WTC11 (cell line): ENCODE measurements around the gene PPP4R3B. TPM values are rescaled to one million over a fixed set of nuclear protein-coding genes. Genes with fewer than 3 reads are reported as not detected.

ENCODE experiments used
- ATAC-seq: fragments of 200-7000 bp; cut with Tn5 transposase; 2 replicates; pipeline ENCODE4 v1.10.0; 2021; ENCODE audit warnings: mild to moderate bottlenecking, moderate library complexity
- CTCF ChIA-PET: fragments of 300-600 bp; sonication (Branson Sonifier 250); formaldehyde crosslinking; loops from one replicate; lab custom pipeline; 2021; ENCODE audit warnings: antibody characterized with exemption; lab: Charles Lee
- POLR2A ChIA-PET: fragments of 350-600 bp; sonication (Branson Sonifier 250); formaldehyde crosslinking; loops from one replicate; lab custom pipeline; 2021; ENCODE audit warnings: antibody characterized with exemption; lab: Charles Lee
- DNase-seq: peaks from one replicate; pipeline ENCODE4 v3.0.0; 2021; ENCODE audit warnings: low spot score
- H3K27ac Mint-ChIP-seq: 2 replicates; pipeline ENCODE4 v1.8.0; 2021; ENCODE audit warnings: mixed read lengths
- H3K27me3 Mint-ChIP-seq: 2 replicates; pipeline ENCODE4 v1.8.0; 2021; ENCODE audit warnings: low read depth, mild to moderate bottlenecking, moderate library complexity, mixed read lengths
- H3K36me3 Mint-ChIP-seq: 2 replicates; pipeline ENCODE4 v1.8.0; 2021; ENCODE audit warnings: mixed read lengths
- H3K4me1 Mint-ChIP-seq: 2 replicates; pipeline ENCODE4 v1.8.0; 2022; ENCODE audit warnings: mixed read lengths
- H3K4me3 Mint-ChIP-seq: 2 replicates; pipeline ENCODE4 v1.8.0; 2021; ENCODE audit warnings: mild to moderate bottlenecking, moderate library complexity, mixed read lengths
- H3K9me3 Mint-ChIP-seq: 2 replicates; pipeline ENCODE4 v1.8.0; 2021; ENCODE audit warnings: mixed read lengths
- ATF6 ChIP-seq: sonication (generic); formaldehyde crosslinking; IDR thresholded peaks from 2 replicates; pipeline ENCODE4 v1.8.1; 2023; ENCODE audit warnings: mild to moderate bottlenecking, missing genetic modification reagents
- CTCF ChIP-seq: fragments of 200-600 bp; IDR thresholded peaks from 2 replicates; pipeline ENCODE4 v1.8.0; 2022; ENCODE audit warnings: antibody characterized with exemption
- E2F4 ChIP-seq: sonication (generic); formaldehyde crosslinking; IDR thresholded peaks from 2 replicates; pipeline ENCODE4 v1.8.1; 2022; ENCODE audit warnings: low read depth, mild to moderate bottlenecking, moderate library complexity, missing genetic modification reagents, borderline replicate concordance
- ELF4 ChIP-seq: sonication (generic); formaldehyde crosslinking; IDR thresholded peaks from 2 replicates; pipeline ENCODE4 v1.8.1; 2022; ENCODE audit warnings: low read depth, mild to moderate bottlenecking, moderate library complexity, missing genetic modification reagents
- GTF2I ChIP-seq: fragments of 250-450 bp; sonication (Bioruptor Pico); conservative IDR thresholded peaks from 2 replicates; pipeline ENCODE4 v1.4.0; 2021; ENCODE audit warnings: mild to moderate bottlenecking
- JUN ChIP-seq: sonication (generic); formaldehyde crosslinking; IDR thresholded peaks from 2 replicates; pipeline ENCODE4 v1.8.0; 2023; ENCODE audit warnings: mild to moderate bottlenecking, missing genetic modification reagents
- KAT7 ChIP-seq: sonication (generic); formaldehyde crosslinking; IDR thresholded peaks from 2 replicates; pipeline ENCODE4 v1.8.1; 2023; ENCODE audit warnings: missing genetic modification reagents, mild to moderate bottlenecking, borderline replicate concordance
- NR2C2 ChIP-seq: sonication (generic); formaldehyde crosslinking; IDR thresholded peaks from 2 replicates; pipeline ENCODE4 v1.8.0; 2022; ENCODE audit warnings: mild to moderate bottlenecking, missing genetic modification reagents
- PRDM15 ChIP-seq: sonication (generic); formaldehyde crosslinking; IDR thresholded peaks from 2 replicates; pipeline ENCODE4 v1.8.0; 2022; ENCODE audit warnings: missing genetic modification reagents
- PRRX2 ChIP-seq: fragments of 250-450 bp; sonication (Bioruptor Pico); IDR thresholded peaks from 2 replicates; pipeline ENCODE4 v1.8.0; 2021; ENCODE audit warnings: mild to moderate bottlenecking
- RELA ChIP-seq: sonication (generic); formaldehyde crosslinking; IDR thresholded peaks from 2 replicates; pipeline ENCODE4 v1.8.1; 2022; ENCODE audit warnings: missing genetic modification reagents, mild to moderate bottlenecking, borderline replicate concordance
- SMAD3 ChIP-seq: sonication (generic); formaldehyde crosslinking; IDR thresholded peaks from 2 replicates; pipeline ENCODE4 v1.8.0; 2022; ENCODE audit warnings: missing genetic modification reagents, mild to moderate bottlenecking, borderline replicate concordance
- STAT6 ChIP-seq: sonication (generic); formaldehyde crosslinking; conservative IDR thresholded peaks from 2 replicates; pipeline ENCODE4 v1.8.1; 2023; ENCODE audit warnings: mild to moderate bottlenecking, low read depth, missing genetic modification reagents, moderate library complexity
- TCF7 ChIP-seq: sonication (generic); formaldehyde crosslinking; IDR thresholded peaks from 2 replicates; pipeline ENCODE4 v1.8.0; 2022; ENCODE audit warnings: mild to moderate bottlenecking, low read depth, missing genetic modification reagents, moderate library complexity
- USF1 ChIP-seq: sonication (generic); formaldehyde crosslinking; IDR thresholded peaks from 2 replicates; pipeline ENCODE4 v1.8.0; 2022; ENCODE audit warnings: mild to moderate bottlenecking, missing genetic modification reagents
- ZBTB21 ChIP-seq: sonication (generic); formaldehyde crosslinking; IDR thresholded peaks from 2 replicates; pipeline ENCODE4 v1.8.1; 2023; ENCODE audit warnings: mild to moderate bottlenecking, missing genetic modification reagents, borderline replicate concordance
- ZBTB43 ChIP-seq: sonication (generic); formaldehyde crosslinking; IDR thresholded peaks from 2 replicates; pipeline ENCODE4 v1.8.1; 2023; ENCODE audit warnings: mild to moderate bottlenecking, missing genetic modification reagents
- ZNF138 ChIP-seq: sonication (generic); formaldehyde crosslinking; conservative IDR thresholded peaks from 2 replicates; pipeline ENCODE4 v1.8.1; 2022; ENCODE audit warnings: mild to moderate bottlenecking, moderate library complexity, missing genetic modification reagents
- ZNF281 ChIP-seq: sonication (generic); formaldehyde crosslinking; IDR thresholded peaks from 2 replicates; pipeline ENCODE4 v1.8.0; 2023; ENCODE audit warnings: mild to moderate bottlenecking, missing genetic modification reagents
- ZNF671 ChIP-seq: fragments of 250-450 bp; sonication (Bioruptor Pico); IDR thresholded peaks from 2 replicates; pipeline ENCODE4 v1.8.0; 2021; ENCODE audit warnings: mild to moderate bottlenecking
- total RNA-seq: library from RNA; stranded (reverse); gene quantifications from 3 replicates; pipeline ENCODE4 v1.2.3, GENCODE V29; 2021

The PPP4R3B gene
- total RNA-seq, 1 experiment from 2014 or later: 39.0 TPM

GRCh38 chr2:55500025-55500424, 117.4 kb downstream of the PPP4R3B start (continued):
- TF ChIP-seq ATF6 (CRISPR knock-in tag): no peak
- TF ChIP-seq, all 79 proteins: peak for 0

GRCh38 chr2:55498582-55498981, 118.8 kb downstream of the PPP4R3B start:
- ATAC-seq: no peak
- Mint-ChIP-seq H3K27me3 (no peaks in the 10 kb centered on the region), H3K4me1 (peaks cover 4% of the 10 kb centered on the region; the same call in 1 of the 2 replicates), H3K4me3 (no peak overlapping the region), H3K27ac (no peak overlapping the region), H3K9me3 (peaks cover 10% of the 10 kb centered on the region; the same call in 1 of the 2 replicates), H3K36me3 (no peaks in the 10 kb centered on the region)
- POLR2A ChIA-PET: no interaction called here
- CTCF ChIA-PET: no interaction called here
- DNase-seq: no peak
- TF ChIP-seq ZBTB43 (CRISPR knock-in tag) (no peak), CTCF (no peak), TCF7 (CRISPR knock-in tag) (no peak), RELA (no peak), E2F4 (CRISPR knock-in tag) (no peak), ZNF671 (CRISPR knock-in tag) (no peak), ZBTB21 (CRISPR knock-in tag) (no peak), KAT7 (CRISPR knock-in tag) (no peak), ZNF138 (CRISPR knock-in tag) (no peak), ZNF281 (CRISPR knock-in tag) (no peak), SMAD3 (CRISPR knock-in tag) (no peak), STAT6 (no peak), PRDM15 (no peak), GTF2I (no peak), NR2C2 (CRISPR knock-in tag) (no peak), JUN (CRISPR knock-in tag) (no peak), USF1 (CRISPR knock-in tag) (no peak), ELF4 (CRISPR knock-in tag) (no peak), PRRX2 (no peak)
